LoVo (cell line): ENCODE data around the gene CCDC138.
A peak's percentile ranks its signal among the peaks of the same experiment; 100 is the strongest.
"Not testable (repeated sequence)": the region's sequence is repeated elsewhere in the genome, so short reads cannot be mapped to it uniquely, and the experiment has no call there.

ENCODE experiments used
- DNase-seq: peaks from one replicate; pipeline ENCODE4 v3.0.0-alpha.2; 2016; ENCODE audit warnings: low spot score

The CCDC138 gene

DNA sequence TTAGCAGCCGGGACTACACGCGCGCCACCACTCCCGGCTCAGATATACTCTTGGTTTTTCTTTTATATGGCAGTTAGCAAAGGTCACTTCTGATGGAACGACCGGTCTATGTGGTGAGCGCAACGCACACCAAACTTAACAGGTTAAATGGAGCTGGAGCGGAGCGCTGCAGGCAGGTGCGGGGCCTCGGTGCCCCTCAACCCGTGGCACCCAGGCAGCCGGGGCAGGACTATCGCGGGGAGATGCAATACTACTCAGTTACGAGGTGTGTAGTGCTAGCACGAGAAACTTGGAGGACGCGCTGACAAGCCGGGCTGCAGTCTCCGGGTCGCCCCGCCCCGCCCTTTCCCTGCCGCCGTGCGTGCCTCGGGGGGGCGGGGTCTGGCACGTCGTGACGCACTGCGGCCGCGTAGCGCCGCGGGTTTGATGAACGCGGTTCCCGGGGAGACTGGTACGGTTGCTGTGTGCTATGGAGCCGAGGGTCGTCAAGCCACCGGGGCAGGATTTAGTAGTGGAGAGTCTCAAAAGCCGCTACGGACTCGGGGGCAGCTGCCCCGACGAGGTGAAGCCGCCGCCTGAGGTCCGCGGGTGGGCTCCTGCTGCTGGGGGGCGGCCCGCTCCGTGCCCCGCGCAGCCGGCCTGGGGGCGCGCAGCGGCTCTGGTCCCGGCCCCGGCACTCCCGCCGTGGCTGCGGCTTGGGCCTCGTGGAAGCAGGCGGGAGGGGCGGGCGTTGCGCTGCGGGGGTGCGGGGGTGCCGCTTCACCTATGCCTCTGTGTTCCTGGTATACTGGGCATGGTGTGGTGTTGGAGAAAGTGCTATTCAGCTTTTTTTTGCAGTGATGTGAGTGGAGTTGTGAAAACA, at the start of gene CCDC138:
Gene CCDC138 (plus strand): TSS at position 418 of the 862 bp plus-strand sequence. CDS start 52 bp downstream, at position 470.
- DNase-seq = peak; percentile 90

- DNase-seq = not testable (repeated sequence)
Observed at GRCh38 chr2:108757973-108758372, 28.6 kb upstream of the CCDC138 start.

GRCh38 chr2:108762618-108763017, 24.0 kb upstream of the CCDC138 start:
- DNase-seq = not testable (repeated sequence)

- DNase-seq = not testable (repeated sequence)
Observed at GRCh38 chr2:108766671-108767070, 19.9 kb upstream of the CCDC138 start.

DNA sequence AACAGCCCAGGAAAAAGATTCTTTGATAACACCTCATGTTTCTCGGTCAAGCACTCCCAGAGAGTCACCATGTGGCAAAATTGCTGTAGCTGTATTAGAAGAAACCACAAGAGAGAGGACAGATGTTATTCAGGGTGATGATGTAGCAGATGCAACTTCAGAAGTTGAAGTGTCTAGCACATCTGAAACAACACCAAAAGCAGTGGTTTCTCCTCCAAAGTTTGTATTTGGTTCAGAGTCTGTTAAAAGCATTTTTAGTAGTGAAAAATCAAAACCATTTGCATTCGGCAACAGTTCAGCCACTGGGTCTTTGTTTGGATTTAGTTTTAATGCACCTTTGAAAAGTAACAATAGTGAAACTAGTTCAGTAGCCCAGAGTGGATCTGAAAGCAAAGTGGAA, 18.7 kb upstream of the CCDC138 start:
- DNase-seq = not testable (repeated sequence)

GRCh38 chr2:108776475-108776874, 10.1 kb upstream of the CCDC138 start:
- DNase-seq = no peak

GRCh38 chr2:108778857-108779256, 7.7 kb upstream of the CCDC138 start:
- DNase-seq = no peak

- DNase-seq = no peak
Observed at GRCh38 chr2:108786008-108786353, 590 bp upstream of the CCDC138 start.

- no peak for DNase-seq
Observed at GRCh38 chr2:108787216-108787541, 608 bp downstream of the CCDC138 start.

- DNase-seq = no peak
Observed at GRCh38 chr2:108803045-108803736, 16.6 kb downstream of the CCDC138 start.

- no peak for DNase-seq
Observed at GRCh38 chr2:108805032-108805431, 18.5 kb downstream of the CCDC138 start.

DNA sequence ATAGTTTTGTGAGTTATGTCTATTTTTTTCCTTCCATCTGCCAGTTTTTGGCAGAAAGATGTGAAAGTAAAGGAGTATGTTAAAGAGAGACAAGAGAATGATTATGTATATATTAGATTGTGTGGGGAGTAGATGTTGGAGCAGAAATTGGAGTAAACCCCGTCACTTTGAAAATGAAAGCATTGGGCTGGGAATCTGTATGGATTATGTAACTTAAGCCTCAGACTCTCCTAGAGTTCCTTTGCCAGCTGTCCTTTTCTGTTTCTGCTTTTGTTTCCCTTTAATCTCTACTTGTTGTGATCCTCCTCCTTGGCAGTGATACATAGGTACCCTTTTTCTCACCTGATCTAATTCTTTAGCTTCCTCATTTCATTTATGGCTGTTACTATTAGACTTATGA, 19.2 kb downstream of the CCDC138 start:
- no peak for DNase-seq

GRCh38 chr2:108806371-108807113, 20.0 kb downstream of the CCDC138 start:
- DNase-seq = no peak

DNA sequence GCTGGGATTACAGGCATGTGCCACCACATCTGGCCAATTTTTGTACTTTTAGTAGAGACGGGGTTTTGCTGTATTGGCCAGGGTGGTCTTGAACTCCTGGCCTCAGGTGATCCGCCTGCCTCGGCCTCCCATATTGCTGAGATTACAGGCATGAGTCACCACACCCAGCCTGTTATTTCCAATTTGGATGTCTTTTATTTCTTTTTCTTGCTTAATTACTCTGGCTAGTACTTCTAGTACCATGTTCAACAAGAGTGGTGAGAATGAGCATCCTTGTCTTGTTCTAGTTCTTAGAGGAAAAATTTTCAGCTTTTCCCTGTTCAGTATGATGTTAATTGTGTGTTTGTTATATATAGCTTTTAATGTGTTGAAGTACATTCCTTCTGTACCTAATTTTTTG, 23.4 kb downstream of the CCDC138 start:
- DNase-seq = no peak

- no peak for DNase-seq
Observed at GRCh38 chr2:108810993-108811957, 24.7 kb downstream of the CCDC138 start.

GRCh38 chr2:108813732-108814131, 27.2 kb downstream of the CCDC138 start:
- no peak for DNase-seq

DNA sequence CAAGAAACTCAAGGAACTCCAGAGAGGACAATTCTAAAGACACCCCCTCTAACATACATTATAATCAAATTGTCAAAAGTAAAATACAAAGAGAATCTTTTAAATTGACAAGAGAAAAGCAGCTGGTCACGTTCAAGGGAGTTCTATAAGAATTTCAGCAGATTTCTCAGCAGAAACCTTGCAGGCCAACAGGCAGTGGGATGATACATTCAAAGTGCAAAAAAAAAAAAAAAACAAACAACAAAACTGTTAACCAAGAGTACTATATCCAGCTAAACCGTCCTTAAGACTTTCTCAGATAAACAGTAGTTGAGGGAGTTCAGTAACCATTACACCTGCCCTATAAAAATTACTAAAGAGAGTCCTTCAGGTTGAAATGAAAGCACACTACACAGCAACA, 33.9 kb downstream of the CCDC138 start:
- no peak for DNase-seq

- DNase-seq = no peak
Observed at GRCh38 chr2:108823286-108823685, 36.7 kb downstream of the CCDC138 start.

DNA sequence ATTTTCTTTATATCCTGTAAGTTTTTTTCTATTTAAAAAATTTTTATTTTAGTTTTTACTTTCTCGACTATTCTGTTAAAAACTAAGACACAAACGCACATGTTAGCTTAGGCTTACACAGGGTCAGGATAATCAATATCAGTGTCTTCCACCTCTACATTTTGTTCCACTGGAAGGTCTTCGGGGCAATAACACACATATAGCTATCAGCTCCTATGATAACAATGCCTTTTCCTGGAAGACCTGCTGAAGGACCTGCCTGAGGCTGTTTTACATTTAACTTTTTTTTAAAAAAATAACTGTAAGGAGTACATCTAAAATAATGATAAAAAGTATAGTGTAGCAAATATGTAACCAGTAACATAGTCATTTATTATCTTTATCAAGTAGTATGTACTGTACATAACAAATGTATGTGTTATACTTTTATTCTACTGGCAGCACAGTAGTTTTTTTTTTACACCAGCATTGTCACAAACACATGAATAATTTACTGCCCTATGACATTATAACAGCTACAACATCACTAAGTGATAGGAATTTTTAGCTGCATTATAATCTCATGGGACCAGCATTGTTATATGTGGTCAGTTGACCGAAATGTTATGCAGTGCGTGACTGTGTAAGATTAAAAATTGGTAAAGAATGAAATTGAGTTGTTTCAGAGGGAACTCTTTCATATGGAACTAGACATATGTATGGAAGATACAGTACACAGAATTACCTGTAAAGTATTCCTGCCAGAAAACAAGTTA, 37.9 kb downstream of the CCDC138 start:
- DNase-seq = no peak

- DNase-seq = no peak
Observed at GRCh38 chr2:108825254-108825653, 38.7 kb downstream of the CCDC138 start.

DNA sequence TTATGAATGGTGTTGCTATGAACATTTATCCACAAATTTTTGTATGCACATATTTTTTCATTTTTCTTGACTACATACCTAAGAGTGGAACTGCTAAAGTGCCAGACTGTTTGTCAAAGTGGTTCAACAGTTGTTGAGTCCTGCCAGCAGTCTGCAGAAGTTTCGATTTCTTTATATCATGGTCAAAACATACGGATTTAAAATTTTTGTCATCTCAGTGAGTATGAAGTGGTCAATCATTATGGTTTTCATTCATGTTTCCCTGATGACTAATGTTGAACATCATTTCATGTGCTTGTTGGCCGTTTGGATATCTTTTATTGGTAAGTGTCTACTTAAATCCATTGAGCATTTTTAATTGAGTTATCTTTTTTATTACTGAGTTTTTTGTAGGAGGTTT, 39.2 kb downstream of the CCDC138 start:
- no peak for DNase-seq
